SK-MEL-5 (cell line): ENCODE data around the gene OGN. TPM values are rescaled to one million over a fixed set of nuclear protein-coding genes. Genes with fewer than 3 reads are reported as not detected.
"Not testable (repeated sequence)": the region's sequence is repeated elsewhere in the genome, so short reads cannot be mapped to it uniquely, and the experiment has no call there.

ENCODE experiments used
- DNase-seq: peaks from one replicate; pipeline ENCODE4 v3.0.0-alpha.2; 2016; ENCODE audit warnings: low read depth, low spot score
- in situ Hi-C: cut with HindIII; loops from 2 replicates; pipeline ENCODE4 v1.10.0; 2016; ENCODE audit warnings: low sequenced_read_pairs, high pct_unique_total_duplicates, low pct_unique_long_range_greater_than_20kb
- total RNA-seq: library from RNA; depleted of rRNA; stranded (reverse); fragments of >200 nt; shearing (Covaris generic); gene quantifications from 2 replicates; pipeline ENCODE4 v1.2.3, GENCODE V29; 2014

OGN gene
- total RNA-seq, 1 experiment from 2014 or later: not detected

DNA sequence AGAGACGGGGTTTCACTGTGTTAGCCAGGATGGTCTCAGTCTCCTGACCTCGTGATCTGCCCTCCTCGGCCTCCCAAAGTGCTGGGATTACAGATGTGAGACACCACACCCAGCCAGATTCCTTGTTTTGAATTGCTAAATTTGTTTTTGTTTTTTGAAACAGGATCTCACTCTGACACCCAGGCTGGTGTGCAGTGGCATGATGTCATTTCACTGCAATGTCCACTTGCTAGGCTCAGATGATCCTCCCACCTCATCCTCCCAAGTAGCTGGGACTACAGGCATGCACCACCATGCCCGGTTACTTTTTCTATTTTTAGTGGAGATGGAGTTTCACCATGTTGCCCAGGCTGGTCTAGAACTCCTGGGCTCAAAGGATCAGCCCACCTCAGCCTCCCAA lies 6.8 kb upstream of the OGN start:
- DNase-seq, in situ Hi-C loops: not testable (repeated sequence)

DNA sequence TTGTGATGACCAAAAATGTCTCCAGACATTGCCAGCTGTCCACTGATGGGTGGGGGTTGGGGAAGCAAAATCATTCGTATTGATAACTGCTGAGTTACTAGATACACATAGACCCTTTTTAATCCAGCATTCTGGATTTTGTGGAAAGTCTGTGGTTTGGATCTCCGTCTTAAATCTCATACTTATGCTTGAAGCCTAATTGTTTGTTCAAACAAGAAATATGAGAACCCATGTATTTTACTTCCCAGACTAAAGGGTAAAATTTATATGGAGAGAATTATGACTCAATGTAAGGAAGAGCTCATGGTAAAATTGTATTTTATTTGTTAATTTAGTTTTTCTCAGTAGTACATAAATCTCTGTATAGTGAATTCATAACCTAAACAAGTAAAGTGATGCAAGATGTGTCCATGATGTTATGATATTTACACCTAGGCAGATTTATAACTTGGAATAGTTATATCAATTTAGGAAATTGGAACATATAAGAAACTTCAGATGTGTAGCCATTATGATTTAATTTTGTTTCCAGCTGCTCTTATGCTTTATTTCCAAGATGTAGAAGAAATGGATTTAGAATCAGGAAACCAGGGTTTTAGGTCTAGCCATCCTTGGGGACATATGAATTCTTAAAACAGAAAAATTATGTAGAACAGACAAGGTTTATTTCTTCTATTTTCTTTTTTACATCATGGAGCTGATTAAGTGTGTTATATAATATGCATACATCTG lies 4.5 kb upstream of the OGN start:
- no peak for DNase-seq
- in situ Hi-C loops: no loop called here

DNA sequence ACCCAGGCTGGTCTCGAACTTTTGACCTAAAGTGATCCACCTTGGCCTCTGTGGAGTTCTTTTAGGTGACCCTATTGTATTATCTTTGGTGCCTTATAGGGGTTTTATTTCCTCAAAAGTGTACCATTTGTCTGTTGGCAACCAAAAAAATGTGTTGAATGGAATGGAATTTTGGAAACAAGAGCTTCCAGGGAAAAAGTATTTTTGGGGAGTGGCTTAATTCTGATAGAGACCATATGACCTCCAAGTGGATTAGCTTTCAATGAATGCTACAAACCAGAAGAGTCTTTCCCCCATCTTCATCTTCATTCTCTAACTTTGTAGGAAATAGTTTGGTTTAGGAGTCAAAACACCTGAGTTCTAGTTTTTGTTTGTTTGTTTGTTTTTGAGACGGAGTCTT lies 3.4 kb upstream of the OGN start:
- in situ Hi-C loops: no loop called here
- no peak for DNase-seq

DNA sequence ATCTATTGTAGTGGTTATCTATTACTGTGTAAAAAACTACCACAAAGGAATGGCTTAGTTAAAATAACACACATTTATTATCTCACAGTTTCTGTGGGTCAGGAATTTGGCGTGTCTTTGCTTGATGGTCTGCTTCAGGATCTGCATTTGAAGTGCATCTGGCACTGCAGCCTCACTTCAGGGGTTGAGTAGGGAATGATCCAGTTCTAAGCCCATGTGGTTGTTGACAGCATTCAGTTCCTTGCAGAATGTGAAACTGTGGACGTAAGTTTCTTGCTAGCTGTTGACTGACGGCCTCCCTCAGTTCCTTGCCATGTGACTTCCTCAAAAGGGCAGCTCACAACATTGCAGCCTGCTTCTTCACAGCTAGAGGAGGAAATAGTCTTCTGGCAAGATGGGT lies 2.1 kb upstream of the OGN start:
- in situ Hi-C loops: no loop called here
- peak; percentile 57 for DNase-seq

DNA sequence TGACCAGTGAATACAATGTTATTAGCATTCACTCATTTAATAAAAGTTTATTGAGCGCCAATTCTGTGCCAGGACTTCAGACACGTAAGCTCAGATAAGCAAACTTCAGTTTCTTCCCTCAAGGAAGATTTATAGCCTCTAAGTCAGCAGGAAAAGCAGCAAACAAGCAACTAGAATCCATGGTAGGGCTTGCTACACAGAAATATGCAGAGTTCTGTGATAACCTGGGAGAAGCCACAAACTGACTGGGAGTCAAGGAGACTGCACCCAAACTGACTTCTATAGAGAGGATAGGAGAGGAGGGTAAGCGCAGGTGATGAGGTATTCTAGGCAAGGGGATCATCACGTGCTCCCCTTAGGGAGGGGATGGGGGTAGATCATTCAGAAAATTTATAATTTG lies 1.4 kb upstream of the OGN start:
- no peak for DNase-seq
- in situ Hi-C loops: no loop called here

DNA sequence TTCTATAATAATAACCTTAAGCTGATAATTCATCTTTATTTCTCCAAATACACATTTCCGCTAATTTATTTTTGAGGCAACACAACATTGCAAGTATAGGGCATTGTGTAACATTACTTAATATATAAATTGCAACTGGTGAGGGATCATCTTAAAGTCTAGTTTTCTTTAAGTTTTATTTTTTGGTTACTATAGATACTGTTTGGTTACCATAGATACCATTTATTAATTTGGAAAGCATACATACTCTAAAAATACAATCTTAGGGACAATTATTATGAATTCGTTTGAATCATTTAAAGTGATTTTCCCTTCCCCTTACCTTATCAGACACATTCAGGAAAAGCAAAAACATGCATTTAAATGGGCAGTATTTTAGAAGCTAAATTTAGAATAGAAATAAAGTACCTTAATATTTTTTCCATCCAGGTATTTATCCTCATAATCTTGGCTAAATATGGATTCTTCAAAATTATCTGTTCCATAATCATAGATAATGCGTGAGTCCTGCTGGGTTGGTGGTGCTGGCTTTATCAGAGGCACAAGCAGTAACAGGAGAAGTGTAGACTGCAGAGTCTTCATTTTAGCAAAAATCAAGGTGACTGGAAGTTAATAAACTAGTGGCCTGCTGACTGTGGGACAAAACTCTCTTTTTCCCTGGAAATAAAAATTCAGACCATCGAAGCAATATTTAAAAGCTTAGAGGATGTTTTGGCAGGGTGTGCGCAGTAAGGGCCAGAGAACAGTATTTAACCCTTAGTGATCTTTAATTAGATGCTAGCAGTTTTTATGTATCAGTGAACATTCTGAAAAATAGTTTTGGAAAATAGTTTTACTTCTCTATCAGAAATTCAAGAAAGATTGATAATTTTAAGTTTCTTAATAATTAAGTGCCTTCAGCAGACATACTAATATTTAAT lies 1.3 kb downstream of the OGN start:
- DNase-seq: no peak
- in situ Hi-C loops: no loop called here

DNA sequence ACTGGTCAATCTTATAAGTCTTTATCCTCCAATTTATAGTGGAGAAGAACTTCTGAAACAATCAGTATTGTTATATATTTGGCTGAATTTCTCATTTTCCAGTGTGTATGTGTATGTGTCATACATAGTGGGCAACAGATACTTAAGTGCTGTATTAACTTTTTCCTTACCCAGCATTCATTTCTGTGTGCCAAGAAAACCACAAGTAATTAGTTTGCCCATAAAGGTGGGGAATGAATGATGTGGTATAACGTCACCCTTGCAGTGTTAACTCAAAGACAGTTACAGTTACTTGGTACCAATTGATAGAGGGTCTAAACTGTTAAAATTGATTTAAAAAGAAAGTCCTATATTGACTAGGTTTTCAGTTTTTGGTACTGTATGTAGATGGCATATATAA lies 2.0 kb downstream of the OGN start:
- DNase-seq: no peak
- in situ Hi-C loops: no loop called here

DNA sequence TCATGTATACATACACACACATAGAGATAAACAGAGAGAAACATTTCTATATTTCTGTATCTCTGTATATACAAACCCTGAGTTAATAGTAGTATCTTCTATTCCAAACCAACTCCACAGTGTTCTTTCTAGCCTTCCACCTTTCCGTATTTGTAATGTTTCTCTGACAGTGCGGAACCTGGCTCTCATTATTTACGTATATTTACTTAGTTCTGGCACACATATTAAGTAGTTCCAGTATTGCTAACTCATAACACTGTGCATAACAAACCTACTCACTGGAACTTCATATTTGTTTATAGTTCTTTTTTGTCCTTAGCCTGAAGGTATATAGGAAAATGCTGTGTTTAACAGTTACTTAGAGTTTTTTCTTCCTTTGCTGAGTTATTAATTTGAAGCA lies 6.5 kb downstream of the OGN start:
- no peak for DNase-seq
- in situ Hi-C loops: no loop called here

DNA sequence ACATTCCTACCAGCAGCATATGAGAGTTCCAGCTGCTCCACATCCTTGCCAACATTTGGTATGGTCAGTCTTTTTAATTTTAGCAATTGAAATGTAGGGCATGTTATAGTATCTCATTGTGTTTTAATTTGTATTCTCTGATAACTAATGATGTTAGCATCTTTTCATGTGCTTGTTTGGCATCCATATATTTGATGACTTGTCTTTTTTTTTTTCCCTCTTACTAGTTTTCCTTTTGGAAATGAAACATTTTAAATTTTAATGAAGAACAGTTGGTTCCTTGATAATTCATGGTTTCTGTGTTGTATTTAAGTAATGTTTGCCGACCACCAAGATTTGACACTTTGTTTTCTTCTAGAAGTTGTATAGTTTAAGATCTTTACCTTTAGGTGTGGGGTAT lies 8.8 kb downstream of the OGN start:
- in situ Hi-C loops: no loop called here
- DNase-seq: no peak

DNA sequence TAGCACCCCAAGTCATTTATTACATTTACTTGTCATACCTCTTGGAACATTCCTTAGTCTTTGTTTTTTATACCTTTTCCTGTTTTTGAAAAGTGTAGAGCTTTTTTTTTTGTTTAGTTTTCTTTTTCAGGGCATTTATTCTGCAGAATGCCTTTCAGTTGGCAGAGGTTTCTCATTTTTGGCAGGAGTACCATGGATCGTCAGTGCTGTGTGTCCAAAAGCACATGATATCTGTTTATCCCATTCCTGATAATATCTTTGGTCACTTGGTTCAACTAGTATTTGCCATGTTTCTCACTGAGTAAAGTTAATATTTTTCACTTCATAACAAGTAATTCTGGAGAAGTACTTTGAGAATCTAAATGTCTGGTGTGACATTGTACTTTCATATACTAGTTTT lies 10.7 kb downstream of the OGN start:
- in situ Hi-C loops: no loop called here
- no peak for DNase-seq

DNA sequence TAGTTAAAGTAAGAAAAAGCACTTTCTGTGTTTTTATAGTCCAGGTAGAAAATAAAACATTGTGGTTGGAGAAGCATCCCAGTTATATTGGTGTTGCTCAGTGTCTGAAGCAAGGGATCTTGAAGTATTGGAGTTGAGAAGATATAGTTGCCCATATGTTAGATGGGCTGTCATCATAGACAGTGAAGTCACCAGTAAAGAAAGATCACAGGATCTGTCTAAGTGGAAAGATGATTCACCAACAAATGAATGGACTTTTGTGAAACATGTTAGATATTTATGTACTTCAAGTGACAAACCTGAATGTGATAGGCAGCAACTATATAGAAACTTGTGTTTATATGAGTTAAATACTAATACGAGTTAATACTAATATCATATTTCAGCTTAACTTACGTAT lies 11.7 kb downstream of the OGN start:
- DNase-seq: peak; percentile 77
- in situ Hi-C loops: no loop called here

DNA sequence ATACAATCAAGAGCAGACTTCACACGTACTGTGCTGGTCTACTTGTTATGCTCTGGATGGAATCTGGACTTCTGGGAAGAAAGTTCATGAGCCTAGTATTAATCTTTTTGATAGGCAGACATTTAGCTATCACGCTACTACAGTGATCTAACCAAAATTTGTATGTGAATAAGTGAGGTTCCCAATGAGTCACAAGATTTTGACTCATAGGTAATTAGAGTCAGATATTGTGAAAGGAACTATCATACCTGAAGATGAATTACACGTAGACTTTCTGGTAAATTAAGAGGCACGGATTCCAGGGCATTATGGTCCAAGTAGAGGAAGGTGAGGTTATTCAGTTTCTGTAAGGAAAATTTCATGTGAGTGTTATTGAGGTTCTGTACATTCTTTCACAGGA lies 18.4 kb downstream of the OGN start:
- no peak for DNase-seq
- in situ Hi-C loops: no loop called here

DNA sequence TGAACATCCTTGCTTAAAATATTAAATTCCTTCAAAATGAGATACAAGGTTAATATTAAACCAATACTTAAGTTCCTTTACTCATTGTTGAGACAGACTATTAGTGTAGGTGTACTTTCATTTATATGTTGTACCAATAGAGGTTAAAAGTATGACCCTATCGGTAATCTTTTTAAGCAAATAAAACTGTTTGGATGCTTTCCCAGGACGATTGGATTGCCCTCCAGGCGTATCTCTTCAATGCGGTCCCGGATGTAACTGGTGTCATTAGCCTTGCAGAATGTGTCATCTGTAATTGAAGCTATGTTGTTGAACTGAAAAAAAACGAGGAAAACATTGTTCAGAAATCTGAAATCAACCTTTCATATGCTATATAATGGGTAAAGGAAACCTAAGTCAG lies 18.9 kb downstream of the OGN start:
- no peak for DNase-seq
- in situ Hi-C loops: no loop called here

DNA sequence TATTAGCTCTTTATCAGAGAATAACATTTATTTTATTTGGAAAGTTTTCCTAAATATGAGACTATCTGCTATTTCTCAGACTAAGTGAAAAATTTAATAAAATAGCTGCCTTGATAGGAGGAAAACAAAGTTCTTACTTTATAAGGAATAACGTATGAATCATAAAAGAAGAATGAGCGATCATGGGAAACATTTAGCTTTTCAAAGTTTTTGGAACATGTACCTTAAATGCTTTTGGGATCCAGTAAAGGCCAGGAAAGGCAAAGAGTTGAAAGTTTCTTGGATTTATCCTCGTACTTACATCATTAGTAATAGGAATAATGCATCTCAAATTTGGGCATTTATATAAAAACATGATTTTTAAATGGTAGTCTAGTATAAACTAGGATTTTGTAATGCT lies 19.4 kb downstream of the OGN start:
- in situ Hi-C loops: no loop called here
- DNase-seq: no peak

DNA sequence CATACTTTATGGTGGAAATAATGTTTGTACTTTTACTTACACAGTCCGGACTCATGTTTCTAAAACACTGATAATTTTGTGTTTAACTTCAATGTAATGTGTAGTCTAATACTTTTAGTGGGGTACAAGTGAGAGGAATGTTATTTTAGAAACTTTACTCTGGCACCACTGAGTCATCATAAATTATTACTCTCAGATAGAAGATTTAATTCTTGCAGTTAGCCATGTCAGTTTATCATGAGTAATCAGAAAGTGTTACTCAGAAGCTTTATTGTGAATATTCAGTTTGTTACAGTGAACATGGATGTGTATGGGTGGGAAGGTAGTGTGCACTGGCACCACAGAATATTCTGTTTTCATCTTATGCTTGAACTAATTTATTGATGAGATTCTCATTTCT lies 20.0 kb downstream of the OGN start:
- no peak for DNase-seq
- in situ Hi-C loops: no loop called here

DNA sequence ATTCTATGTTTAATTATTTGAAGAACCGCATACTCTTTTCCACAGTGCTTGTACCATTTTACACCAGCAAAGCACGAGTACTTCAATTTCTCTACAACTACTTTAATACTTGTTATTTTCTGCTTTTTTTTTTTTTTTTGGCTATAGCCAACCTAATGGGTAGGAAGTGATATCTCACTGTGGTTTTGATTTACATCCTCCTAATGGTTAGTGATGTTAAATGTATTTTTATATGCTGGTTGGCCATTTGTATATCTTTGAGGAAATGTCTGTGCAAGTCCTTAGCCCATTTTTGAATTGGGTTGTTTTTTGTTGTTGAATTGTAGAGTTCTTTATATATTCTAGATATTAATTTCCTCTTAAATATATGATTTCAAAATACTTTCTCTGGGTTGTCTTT lies 22.6 kb downstream of the OGN start:
- in situ Hi-C loops: no loop called here
- no peak for DNase-seq

DNA sequence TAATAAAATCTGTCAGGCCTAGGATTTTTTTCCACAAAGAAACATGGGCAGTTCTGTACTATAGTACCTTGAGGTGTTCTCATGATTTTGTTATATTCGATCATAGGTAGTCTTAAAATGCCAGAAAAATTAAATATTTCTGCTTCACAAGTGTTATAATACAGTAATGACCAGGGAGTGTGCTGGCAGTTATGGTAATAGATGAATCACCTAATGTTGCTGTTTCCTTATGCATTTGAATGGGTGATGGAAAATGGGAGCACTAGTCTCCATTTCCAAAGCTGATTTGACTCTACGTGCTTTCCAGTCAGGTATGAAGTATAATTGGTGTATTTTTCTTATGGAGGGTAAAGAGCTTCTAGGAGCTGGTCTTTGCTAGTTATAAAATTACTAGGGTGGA lies 23.8 kb downstream of the OGN start:
- in situ Hi-C loops: no loop called here
- DNase-seq: no peak

DNA sequence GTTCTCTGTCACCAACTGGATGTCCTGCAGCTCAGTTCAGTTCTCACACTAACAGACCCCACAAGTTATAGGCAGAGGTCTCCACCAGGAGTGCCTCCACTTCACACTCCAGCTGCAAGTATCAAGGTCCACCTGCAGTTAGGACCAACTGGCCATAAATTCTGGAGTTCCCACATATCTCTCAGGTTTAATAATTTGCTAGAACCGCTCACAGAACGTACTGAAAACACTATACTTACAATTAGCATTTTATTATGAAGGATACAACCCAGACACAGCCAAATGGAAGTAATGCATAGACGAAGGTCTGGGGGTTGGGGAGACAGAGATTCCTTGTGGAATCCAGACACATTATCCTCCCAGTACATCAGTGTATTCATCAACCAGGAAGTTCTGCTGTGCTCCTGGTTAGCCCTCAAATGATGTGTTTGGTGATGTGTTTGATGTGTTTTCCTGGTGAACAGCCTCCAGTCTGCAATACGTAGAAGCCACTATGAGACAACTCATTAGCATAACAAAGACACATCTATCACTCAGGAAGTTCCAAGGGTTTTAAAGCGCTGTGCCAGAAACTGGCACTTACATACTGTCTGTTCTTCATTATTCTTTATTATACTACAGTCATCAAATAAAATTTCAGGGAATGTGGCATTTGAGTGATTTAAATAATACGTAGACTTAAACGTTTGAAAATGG lies 25.4 kb downstream of the OGN start:
- in situ Hi-C loops: no loop called here
- no peak for DNase-seq

DNA sequence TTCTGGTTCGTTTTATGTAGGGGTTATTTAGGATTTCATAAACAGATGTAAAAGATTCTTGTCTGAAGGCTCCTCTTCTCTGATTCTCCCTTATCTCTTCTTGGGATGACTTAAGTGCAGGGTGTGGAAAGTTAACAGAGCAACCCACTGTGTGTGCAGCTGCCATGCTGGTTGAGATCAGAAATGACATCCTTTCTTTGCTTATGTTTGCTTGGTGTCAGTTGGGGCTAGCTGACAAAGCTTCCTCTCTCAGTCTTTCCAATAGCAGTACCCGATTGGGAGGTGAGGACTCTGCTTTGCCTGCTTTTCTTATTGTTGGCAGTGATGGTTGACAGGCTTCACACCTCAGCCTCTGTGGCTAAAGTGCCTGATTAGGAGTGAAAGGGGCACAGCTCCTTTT lies 26.5 kb downstream of the OGN start:
- DNase-seq: no peak
- in situ Hi-C loops: no loop called here
